HG03558 (cell line): ENCODE results near the gene RASA4B.
"Not testable (repeated sequence)": the region's sequence is repeated elsewhere in the genome, so short reads cannot be mapped to it uniquely, and the experiment has no call there.

ENCODE experiments used
- ATAC-seq: cut with Tn5 transposase; IDR thresholded peaks from one replicate; pipeline ENCODE4 v1.9.1; 2021; ENCODE audit warnings: moderate number of reproducible peaks; ENCODE audit not compliant: unreplicated experiment; ENCODE audit errors: extremely low read depth

Gene RASA4B

GRCh38 chr7:102478314-102479208, 39.0 kb downstream of the RASA4B start, which contains the start of gene POLR2J:
Gene POLR2J (minus strand): TSS chr7:102478922. CDS start chr7:102478860, 62 bp downstream.
- ATAC-seq: peak; percentile 57

- not testable (repeated sequence) for ATAC-seq
These were observed 42.7 kb downstream of the RASA4B start for GRCh38 chr7:102474736-102475435.

DNA sequence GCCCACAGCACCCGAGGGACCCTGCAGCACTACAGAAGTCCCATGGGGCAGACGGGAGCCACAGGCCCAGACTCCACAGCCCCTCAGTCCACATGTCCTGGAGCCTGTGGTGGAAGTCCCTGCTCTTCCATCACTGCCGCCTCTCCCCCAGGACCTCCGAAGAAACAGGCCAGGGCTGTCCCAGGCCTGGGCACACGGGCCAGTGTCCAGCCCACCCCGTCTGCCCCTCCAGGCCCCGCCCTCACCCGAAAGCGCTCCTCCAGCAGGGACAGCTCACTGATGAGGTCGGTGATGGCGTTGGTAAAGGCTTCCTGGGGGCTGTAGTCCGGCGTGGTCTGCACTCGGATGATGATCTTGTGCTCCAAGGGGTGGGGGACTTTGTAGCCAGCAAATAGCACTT, 43.5 kb downstream of the RASA4B start:
- ATAC-seq: not testable (repeated sequence)

- no peak for ATAC-seq
These were observed 44.1 kb downstream of the RASA4B start for GRCh38 chr7:102473271-102473991.

GRCh38 chr7:102472126-102473041, 45.2 kb downstream of the RASA4B start:
- ATAC-seq: no peak

DNA sequence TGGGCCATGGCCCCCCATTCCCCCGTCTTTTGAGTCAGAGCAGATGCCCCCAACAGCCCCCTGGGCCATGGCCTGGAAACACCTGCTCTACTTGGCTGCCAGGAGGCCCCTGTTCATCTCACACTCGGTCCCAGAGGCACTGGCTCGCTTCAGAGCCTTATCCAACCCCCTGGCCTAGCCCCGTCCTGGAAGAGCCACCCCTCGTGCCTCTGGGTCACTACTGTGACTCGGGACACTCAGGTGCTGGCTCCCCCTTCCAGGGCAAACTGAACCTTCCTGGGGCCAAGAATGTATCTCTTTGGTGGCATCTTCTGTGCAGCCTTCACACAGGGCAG, 45.8 kb downstream of the RASA4B start:
- no peak for ATAC-seq

- no peak for ATAC-seq
These were observed 47.4 kb downstream of the RASA4B start for GRCh38 chr7:102469972-102470825.

GRCh38 chr7:102469351-102469971, 48.1 kb downstream of the RASA4B start:
- ATAC-seq: no peak

GRCh38 chr7:102468478-102469350, 48.9 kb downstream of the RASA4B start:
- no peak for ATAC-seq

DNA sequence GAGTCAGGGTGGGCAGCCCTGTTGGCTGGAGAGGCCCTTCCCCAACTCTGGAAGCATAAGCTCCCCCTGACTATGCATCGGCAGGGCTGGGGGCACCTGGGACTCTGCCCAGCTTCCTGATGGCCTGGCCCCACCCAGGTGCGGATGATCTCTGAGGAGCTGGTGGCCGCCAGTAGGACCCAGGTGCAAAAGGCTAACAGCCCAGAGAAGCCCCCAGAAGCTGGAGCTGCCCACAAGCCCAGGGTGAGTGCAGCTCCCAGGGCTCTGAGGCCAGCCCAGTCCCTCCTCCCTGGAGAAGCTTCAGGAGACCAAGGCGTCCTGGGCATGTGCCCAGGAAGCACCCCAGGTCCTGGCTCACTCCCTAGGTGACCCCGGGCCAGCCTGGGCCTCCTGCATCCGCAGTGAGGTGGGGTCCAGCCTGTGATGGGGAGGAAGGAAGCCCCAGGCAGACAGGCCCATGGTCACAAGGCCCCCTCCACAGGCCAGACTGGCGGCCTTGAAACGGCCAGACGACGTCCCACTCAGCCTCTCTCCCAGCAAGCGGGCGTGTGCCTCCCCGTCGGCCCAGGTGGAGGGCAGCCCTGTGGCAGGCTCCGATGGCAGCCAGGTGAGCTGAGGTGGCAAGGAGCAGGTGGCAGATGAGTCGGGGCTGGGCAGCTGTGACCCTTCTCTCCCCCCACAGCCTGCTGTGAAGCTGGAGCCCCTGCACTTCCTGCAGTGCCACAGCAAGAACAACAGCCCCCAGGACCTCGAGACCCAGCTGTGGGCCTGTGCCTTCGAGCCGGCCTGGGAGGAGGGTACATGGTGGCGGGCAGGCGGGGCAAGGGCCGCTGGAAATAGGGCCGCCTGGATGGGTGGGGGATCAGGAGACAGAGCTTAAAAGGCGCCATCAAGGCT, 49.7 kb downstream of the RASA4B start:
- no peak for ATAC-seq

GRCh38 chr7:102466097-102466496, 51.5 kb downstream of the RASA4B start:
- no peak for ATAC-seq

- peak; percentile 85 for ATAC-seq
These were observed 52.8 kb downstream of the RASA4B start, which contains the start of the genes ALKBH4 and LRWD1 for GRCh38 chr7:102464577-102465280. Gene ALKBH4 (minus strand): TSS chr7:102464863. CDS start chr7:102464836, 27 bp downstream. Gene LRWD1 (plus strand): TSS chr7:102464984. CDS start chr7:102465081, 97 bp downstream.

- no peak for ATAC-seq
These were observed 53.6 kb downstream of the RASA4B start for GRCh38 chr7:102463841-102464576.

DNA sequence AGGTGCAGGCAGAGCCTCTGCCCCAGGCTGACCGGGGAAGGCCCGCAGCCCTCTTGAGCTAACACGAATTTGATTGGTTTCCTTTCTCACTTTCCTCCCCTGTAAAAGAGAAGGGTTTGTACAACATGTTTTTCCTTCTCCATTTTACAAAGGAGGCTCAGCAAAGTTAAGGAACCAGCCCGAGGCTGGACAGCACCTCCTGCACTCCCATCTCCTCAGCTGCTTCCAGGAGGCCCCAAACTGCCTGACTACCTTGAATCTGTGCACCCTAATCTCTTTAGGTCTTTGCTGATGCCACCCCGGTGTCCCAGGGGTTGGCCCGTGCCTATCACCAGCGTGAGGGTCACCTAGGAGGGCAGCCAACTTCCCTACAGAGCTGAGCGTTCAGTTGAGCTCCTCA, 57.1 kb downstream of the RASA4B start:
- no peak for ATAC-seq

DNA sequence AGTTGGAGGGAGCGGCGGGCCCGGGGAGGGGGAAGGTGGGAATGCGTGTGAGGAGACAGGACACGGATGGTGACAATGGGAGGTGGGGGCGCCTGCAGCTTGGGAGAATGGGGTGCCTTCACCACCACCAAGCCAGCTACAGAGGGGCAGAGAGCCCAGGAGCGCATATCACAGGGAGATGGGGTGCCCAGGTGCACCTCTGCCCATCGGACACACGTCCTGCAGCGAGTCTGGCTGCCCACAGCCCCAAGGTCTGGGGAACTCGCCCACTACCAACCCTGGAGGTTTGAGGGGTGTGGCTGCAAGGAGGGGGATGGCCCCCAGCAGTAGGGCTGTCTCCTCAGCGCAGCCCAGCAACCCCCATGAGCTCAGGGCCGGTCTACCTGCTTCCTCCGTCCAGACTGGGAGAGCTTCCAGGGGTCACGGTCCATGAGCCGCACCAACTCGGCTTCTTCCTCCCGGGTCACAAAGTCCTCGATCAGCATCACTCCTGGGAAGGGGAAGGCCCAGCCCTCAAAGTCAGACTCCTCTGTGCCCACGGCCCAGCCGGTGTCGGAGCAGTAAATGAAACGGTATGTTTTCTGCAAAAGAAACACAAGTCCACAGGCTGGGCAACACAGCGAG, 58.2 kb downstream of the RASA4B start:
- no peak for ATAC-seq
